ENCODE measurements around the gene SOCS4.
A peak's percentile ranks its signal among the peaks of the same experiment; 100 is the strongest.
"Not testable (repeated sequence)": the region's sequence is repeated elsewhere in the genome, so short reads cannot be mapped to it uniquely, and the experiment has no call there.

The SOCS4 gene, protein sequence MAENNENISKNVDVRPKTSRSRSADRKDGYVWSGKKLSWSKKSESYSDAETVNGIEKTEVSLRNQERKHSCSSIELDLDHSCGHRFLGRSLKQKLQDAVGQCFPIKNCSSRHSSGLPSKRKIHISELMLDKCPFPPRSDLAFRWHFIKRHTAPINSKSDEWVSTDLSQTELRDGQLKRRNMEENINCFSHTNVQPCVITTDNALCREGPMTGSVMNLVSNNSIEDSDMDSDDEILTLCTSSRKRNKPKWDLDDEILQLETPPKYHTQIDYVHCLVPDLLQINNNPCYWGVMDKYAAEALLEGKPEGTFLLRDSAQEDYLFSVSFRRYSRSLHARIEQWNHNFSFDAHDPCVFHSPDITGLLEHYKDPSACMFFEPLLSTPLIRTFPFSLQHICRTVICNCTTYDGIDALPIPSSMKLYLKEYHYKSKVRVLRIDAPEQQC
- total RNA-seq, result 66.0 to 89.9 reads per million in 2 experiments

DNA sequence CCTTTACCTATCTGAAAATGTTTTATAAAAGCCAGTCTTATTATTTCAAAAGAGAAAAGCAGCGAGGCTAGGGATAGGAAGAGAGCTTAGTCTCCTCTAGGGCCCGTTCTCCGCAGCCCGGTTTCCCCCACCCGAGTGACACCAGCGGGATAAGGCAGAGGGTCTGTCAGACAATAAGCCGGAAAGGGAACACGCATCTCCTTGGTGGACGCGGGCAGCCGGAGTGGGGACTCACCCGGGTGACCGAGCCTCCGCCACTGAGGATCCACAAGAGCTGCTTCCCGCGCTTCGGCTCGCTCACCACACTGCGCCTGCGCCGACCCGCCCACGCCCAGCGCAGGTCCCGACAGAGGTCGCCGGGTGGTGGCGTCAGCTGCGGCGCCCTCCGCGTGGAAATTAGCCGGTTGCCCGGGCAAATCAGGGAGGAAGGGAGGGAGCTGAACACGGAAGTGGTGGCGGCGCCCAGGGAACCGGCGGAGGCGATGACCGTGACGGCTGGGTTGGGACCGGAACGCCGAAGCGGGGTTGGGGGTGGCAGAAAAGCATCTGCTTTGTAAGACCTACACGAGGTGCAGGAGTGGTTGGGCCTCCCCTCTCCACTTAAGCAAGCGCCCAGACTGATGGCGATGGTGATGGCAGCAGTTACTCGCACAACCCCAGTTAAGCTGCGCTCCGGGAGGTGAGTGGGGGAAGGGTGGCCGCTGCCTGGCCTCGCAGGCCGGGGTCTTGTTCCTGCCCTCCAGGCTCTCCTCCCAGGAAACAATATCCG, at the start of gene SOCS4, which contains the start of gene WDHD1:
Gene SOCS4, plus strand, starts transcription at position 444 of the 769 bp plus-strand sequence. CDS start 15,806 bp downstream, outside the sequence.
Gene WDHD1, minus strand, starts transcription at position 307 of the 769 bp plus-strand sequence. CDS start 312 bp downstream, outside the sequence.
- DNase-seq (ENCODE audit: low read depth), result peak; percentile 91

DNA sequence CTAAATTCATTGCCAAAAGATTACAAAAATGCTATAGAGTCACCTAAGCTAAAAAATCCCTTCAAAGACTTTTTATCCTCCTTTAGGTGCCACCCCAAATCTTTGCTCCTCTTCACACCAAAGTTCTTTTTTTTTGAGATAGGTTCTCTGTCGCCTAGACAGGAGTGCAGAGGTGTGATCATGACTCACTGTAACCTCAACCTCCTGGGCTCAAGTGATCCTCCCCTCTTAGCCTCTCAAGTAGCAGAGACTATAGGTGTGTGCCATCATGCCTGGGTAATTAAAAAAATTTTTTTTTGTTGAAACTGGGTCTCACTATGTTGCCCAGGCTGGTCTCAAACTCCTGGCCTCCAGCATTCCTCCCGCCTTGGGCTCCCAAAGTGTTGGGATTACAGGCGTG, 48.0 kb upstream of the SOCS4 start:
- no peak for DNase-seq (ENCODE audit: low read depth)

DNA sequence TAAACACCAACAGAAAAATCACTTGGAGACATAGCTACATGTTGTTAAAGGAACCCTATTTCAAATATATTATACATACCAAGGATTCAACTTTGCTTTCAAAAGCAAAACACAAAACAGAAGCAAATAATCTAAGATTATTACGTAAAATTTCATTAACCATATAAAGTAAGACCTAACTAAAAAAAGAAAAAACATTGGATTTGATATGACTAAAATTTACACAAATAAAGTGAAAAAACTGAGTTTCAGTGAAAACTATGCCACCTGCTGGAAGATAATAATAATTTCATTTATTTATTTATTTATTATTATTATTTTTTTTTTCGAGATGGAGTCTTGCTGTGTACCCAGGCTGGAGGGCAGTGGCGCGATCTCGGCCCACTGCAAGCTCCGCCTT, 45.3 kb upstream of the SOCS4 start:
- DNase-seq (ENCODE audit: low read depth), result no peak

DNA sequence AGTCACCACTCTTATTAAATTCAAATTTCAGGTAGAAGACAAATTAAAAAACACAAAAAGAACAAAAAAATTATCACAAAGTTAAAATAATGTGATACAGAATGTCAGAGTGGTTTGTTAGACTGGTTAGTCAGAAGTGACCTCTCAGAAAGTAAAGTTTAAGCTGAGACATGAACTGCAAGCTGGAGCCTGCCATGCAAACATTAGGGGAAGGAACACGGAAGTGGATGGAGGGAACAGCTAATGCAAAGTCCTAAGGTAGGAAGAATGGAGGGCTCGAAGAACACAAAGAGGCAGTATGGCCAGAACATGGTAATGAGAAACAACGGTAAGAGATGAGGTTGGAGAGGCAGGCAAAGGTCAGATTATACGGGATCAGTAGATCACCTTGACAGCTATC, 41.9 kb upstream of the SOCS4 start:
- no peak for DNase-seq (ENCODE audit: low read depth)

DNA sequence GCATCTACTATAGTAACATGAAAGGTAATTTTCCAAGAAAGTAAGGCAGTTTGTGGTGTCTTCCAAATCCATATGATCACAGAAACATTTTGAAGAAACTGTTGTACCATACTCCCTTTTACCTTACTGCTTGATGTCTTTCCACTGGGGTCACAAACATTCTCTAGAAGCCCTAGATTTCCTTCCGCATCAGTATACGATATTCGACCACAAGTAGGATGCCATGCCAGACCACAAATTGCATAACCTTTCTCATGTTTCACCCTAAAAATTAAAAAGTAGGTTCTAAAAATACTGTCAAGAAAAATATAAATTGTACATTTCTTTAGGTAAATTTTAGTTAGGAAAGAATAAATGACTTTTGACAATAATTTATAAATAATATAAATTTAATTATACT, 26.7 kb upstream of the SOCS4 start:
- DNase-seq (ENCODE audit: low read depth), result no peak

DNA sequence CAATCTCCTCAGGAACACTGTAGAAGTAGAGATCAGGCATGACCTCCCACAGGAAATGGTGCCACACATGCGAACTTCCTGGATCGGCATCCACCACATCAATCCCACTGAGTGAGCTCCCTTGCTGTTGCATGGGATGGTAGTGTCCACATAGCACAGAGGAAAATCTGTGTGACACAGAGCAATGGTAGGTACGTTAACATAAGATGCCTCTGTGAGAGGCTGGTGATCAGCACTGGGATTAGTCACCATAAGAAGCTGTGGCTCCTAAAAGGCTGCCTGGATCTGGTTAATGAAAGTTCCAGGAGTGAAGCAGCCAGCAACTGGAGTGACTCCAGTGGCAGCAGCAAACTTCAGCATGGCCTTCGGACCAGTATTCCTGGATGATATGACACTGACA, 22.0 kb upstream of the SOCS4 start:
- DNase-seq (ENCODE audit: low read depth), result no peak

DNA sequence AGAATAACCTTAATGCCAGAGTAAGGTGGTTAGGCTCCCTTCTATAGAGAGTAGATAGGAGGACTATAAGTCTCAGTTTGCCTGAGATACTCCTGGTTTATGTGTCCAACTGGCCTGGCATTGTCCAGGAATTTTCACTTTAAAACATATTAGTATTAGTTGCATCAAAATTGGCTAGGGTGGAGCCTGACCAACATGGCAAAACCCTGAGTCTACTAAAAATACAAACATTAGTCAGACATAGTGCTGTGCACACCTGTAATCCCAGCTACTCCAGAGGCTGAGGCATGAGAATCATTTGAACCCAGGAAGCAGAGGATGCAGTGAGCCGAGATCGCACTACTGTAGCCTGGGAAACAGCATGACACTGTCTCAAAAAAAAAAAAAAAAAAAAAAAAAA, 12.0 kb upstream of the SOCS4 start:
- no peak for DNase-seq (ENCODE audit: low read depth)

DNA sequence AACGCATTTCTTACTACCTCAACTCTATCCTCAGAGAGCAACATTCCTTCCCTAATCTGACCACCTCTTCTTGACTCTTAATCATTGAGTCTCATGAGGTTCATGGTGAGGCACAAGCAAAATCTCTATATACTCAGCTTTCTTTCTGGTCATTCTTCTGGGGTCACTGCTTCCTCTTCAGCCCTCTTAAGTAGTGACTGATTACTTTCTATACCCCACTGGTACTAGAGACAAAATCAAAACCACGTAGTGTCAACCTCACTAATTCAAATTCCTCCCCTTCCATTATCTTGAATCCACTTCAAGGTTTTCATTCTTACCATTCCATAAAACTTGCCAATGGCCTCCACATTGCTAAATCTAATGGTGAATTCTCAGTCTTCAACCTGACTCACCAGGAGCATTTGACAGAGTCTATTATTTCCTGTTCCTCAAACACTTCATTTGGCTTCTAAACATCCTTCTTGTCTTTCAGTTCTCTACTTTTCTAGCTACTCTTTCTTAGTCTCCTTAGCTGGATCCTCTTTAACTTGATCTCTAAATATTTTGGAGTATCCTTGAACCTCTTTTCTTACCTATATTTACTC, 7.0 kb upstream of the SOCS4 start:
- no peak for DNase-seq (ENCODE audit: low read depth)

DNA sequence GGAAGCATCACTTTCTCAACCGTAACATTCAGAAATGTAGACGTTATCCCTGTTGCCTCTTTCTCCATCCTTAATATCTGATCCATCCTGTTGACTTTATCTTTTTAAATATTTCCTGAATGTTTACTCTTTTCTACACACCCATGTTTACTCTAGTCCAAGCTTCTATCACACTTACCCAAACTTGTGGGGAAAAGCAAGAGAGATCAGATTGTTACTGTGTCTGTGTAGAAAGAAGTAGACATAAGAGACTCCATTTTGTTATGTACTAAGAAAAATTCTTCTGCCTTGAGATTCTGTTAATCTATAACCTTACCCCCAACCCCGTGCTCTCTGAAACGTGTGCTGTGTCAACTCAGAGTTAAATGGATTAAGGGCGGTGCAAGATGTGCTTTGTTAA, 2.7 kb upstream of the SOCS4 start:
- not testable (repeated sequence) for DNase-seq (ENCODE audit: low read depth)

DNA sequence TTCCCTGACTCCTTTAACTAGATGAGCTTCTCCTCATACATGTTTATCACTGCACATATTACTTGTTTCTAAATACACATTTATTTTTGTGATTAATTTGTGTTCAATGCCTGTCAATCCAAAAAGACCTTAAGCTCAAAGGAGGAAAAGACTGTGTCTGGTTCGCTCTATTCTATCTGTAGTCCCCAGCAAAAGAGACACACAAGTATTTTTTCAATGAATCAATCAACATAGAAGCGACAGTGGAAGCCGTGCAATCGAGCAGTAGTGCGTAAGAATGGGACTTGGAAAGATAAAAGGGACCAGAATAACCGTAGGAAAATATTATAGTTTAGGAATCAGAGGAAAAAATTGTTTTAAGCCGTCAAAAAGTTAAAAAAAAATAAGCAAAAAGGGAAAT, 1.1 kb upstream of the SOCS4 start:
- no peak for DNase-seq (ENCODE audit: low read depth)

DNA sequence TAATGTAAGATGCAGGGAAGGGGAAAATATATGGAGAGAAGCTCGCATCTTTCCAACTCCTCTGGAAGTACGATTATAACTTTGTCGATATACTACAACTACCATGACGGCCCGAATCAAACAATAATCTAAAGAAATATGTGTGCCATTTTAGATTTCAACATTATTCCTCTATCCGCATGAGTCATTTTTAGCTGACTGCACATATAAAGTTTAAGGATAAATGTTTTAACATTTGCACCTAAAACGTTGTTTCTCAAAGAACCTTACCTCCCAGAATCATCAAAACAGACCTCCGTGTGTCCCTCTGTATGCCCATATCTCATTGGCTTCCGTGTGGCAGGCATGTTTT, 619 bp upstream of the SOCS4 start:
- DNase-seq (ENCODE audit: low read depth), result no peak

DNA sequence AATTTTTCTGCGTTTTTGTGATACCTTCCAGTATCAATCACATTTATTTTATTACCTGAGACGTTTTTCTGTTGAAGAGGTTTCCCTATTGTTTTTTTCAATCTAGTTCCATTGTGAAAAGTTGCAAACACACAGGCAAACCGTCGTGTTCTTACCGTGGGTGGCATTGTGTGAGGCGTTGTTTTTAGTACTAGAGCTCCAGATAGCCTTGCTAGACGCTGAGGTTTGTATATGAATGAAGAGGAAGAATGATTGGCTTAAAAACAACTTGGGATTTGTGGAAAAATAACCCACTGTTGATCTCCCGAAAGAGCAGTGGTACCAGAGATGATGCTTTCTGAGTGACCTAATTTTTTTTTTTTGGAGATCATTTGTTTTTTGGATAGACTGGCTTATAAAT, 1.0 kb downstream of the SOCS4 start:
- DNase-seq (ENCODE audit: low read depth), result no peak

DNA sequence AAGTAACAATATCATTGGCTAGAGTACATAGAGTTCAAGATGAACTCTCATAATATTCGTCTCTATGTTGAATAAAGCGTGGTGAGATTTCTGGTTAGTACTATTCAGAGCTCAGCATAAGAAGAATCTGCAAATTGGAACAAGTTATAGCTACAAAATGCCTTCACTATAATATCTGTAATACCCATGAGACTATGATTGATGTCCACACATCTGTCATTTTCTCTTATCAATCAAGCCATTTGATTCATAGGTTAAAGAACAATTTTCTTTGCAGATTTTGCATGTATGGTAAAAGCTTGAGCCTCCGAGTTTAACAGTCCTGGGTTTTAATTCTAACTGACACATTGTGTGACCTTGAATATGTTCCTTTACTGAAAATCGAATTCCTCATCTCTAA, 1.4 kb downstream of the SOCS4 start:
- DNase-seq (ENCODE audit: low read depth), result no peak

DNA sequence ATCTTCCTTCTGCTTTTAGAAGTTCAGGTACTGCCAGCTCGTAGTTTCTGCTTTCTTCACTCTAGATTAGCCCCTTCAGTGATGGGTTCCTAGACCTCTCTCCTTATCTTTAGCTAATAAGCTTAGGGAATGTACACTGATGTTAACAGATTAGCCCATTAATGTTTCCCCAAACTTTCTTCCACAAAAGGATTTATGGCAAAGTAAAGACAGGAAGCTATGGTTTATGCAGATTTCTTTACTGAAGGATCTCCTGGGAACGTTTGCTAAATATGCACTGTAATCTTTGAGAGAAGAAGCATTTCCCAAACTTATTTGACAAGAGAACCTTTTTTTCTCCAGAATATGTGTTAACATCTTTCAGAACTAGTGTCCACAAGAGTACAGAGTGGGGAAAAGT, 4.2 kb downstream of the SOCS4 start:
- DNase-seq (ENCODE audit: low read depth), result no peak

DNA sequence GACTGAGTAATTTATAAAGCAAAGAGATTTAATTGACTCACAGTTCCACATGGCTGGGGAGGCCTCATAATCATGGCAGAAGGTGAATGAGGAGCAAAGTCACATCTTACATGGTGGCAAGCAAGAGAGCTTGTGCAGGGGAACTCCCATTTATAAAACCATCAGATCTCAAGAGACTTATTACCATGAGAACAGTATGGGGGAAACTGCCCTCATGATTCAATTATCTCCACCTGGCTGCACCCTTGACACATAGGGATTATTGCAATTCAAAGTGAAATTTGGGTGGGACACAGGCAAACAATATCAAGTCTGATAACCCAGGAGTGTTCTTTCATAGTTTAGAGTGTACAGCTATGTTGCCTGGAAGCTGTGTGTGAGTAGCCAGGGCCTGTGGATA, 11.0 kb downstream of the SOCS4 start:
- not testable (repeated sequence) for DNase-seq (ENCODE audit: low read depth)

DNA sequence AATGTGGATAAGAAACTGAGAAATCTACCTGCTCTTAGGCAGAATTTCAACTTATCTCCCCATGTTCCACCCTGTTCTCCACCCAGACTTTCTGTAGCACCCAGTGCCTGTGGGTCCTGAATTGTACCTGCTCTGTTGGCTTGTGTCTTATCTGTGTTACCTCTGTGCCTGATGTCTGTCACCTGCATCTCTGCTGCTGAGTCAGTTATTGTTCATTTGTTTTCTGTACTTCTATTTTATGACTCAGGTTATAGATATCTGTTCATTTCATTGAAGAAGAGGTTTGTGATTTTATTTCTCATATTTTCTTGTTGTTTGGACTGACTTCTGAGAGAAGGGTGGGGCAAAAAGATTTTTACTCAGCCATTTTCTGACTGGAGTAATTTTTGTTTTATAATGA, 11.7 kb downstream of the SOCS4 start:
- no peak for DNase-seq (ENCODE audit: low read depth)

DNA sequence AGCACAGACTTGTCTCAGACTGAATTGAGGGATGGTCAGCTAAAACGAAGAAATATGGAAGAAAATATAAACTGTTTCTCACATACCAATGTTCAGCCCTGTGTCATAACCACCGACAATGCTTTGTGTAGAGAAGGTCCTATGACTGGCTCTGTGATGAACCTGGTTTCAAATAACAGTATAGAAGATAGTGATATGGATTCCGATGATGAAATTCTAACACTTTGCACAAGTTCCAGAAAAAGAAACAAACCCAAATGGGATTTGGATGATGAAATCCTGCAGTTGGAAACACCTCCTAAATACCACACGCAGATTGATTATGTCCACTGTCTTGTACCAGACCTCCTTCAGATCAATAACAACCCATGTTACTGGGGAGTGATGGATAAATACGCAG, 16.5 kb downstream of the SOCS4 start:
- DNase-seq (ENCODE audit: low read depth), result no peak

DNA sequence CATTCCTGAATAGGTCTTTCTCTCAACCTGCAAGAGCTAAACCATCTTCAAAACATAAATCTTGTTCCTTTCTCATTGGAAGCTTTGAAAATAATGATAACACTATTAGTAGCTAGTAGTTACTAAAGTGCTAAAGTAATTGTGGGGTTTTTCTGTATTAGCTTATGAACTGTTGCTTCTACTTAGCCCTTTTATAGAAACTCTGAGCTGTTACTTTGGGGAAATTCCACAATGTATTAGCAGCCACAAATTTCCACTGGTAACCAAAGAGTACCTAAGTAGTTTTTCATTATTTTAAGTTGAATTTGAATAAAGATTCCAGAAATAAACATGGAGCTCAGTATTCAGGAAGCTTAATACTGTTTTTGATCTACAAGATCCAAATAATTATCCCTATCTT, 18.1 kb downstream of the SOCS4 start:
- DNase-seq (ENCODE audit: low read depth), result no peak

DNA sequence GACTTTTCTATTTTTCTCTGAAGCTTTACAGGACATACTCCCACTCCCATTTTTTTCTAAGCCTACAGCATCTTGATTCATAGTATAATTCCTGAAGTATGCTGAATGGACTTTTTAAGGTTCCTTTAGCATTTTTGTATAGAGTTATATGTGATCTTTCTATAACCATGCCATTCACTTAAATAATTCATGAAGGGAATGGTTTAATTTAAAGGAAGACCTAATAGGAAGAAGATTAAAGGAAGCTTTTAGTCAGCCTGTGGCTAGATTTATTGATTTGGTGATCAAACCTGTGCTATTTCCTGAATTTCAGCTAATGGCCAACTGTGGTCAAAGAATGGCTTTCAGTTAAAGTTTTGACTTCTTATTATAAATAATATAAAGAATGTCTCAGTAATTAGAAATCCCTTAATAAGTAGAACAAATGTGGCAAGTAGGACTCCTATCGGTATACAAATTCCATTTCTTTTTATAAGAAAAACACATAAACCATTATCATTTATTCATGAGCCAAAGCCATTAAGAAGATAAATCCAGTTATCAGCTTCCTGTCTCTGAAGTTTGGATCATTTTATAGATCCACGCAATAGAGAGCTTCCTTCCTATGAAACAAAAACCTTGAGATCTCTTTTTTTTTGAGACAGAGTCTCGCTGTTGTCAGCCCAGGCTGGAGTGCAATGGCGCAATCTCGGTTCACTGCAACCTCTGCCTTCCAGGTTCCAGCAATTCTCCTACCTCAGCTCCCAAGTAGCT, 20.4 kb downstream of the SOCS4 start:
- no peak for DNase-seq (ENCODE audit: low read depth)

DNA sequence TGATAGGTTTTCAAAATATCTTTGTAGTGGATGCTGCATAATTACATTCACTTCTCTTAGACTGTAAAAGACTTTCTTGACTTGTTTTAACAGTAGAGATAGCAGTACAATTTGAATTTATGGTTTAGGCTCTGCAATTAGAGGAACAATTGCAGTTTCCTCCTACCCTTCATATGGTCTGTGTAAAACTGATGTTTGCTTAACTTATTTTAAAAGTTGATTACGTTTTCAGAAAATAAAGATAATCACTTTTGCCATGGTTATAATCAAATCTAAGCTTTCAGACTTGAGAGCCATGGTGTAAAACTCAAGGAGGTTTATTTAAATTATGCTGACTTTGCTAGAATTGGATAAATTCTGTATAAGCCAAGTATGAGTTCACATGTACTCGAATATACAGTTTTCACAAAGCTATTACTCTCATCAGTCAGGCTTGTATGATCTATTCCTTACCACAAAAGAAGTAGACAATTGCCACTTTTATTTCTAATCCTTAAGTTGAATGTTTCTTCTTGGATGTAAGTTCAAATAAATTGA, 21.9 kb downstream of the SOCS4 start:
- DNase-seq (ENCODE audit: low read depth), result no peak

DNA sequence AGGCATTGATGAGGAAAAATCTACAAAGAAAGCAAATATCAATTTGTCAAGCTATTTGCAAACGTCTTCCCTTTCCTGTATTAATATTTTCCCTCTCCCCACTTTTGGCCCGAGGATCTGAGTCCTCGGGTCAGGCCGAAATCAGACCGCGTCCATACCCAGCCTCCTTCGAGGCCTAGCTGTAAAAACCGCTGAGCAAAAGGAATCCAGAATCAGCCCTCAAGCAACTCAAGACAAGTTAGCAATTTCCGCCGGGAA, 24.1 kb downstream of the SOCS4 start:
- DNase-seq (ENCODE audit: low read depth), result no peak

All from T follicular helper cell (primary cell).